ENCODE data around the gene OR6N2.

GRCh38 chr1:158818560-158818959 lies 37.6 kb upstream of the OR6N2 start:
- TF ChIP-seq CTCF (IDR thresholded peaks at IDR 0.05; ENCODE audit: low read depth, low read length): no peak
- no peak for TF ChIP-seq EZH2phosphoT487 (IDR thresholded peaks at IDR 0.05; ENCODE audit: low read depth)

All from OCI-LY3 (cell line).